T follicular helper cell (primary cell): ENCODE data around the gene LTO1.

ENCODE experiments used
- DNase-seq: peaks from one replicate; pipeline ENCODE4 v3.0.0-alpha.2; 2020; ENCODE audit warnings: low read depth

LTO1 gene

GRCh38 chr11:69677749-69678148 lies 2.6 kb upstream of the LTO1 start:
- DNase-seq, result no peak

GRCh38 chr11:69674267-69674885 lies 777 bp downstream of the LTO1 start:
- DNase-seq, result no peak

GRCh38 chr11:69671734-69672465 lies 3.3 kb downstream of the LTO1 start:
- no peak for DNase-seq

GRCh38 chr11:69670158-69670845 lies 4.9 kb downstream of the LTO1 start:
- DNase-seq, result peak; percentile 41

- no peak for DNase-seq
Measured at GRCh38 chr11:69669486-69669885, 5.7 kb downstream of the LTO1 start.

- no peak for DNase-seq
Measured at GRCh38 chr11:69667619-69668604, 7.2 kb downstream of the LTO1 start.

GRCh38 chr11:69666752-69667536 lies 8.2 kb downstream of the LTO1 start:
- no peak for DNase-seq

GRCh38 chr11:69666261-69666660 lies 8.9 kb downstream of the LTO1 start:
- DNase-seq, result no peak

- no peak for DNase-seq
Measured at GRCh38 chr11:69665669-69666068, 9.5 kb downstream of the LTO1 start.

- no peak for DNase-seq
Measured at GRCh38 chr11:69664901-69665300, 10.3 kb downstream of the LTO1 start.

GRCh38 chr11:69664103-69664775 lies 10.9 kb downstream of the LTO1 start:
- no peak for DNase-seq

GRCh38 chr11:69663326-69663725 lies 11.8 kb downstream of the LTO1 start:
- no peak for DNase-seq

GRCh38 chr11:69662806-69663205 lies 12.3 kb downstream of the LTO1 start:
- no peak for DNase-seq

GRCh38 chr11:69662021-69662698 lies 13.0 kb downstream of the LTO1 start:
- no peak for DNase-seq

- no peak for DNase-seq
Measured at GRCh38 chr11:69661413-69661715, 13.8 kb downstream of the LTO1 start.

- DNase-seq, result no peak
Measured at GRCh38 chr11:69660001-69660500, 15.1 kb downstream of the LTO1 start.

GRCh38 chr11:69659591-69659990 lies 15.6 kb downstream of the LTO1 start:
- no peak for DNase-seq

- no peak for DNase-seq
Measured at GRCh38 chr11:69658626-69659450, 16.3 kb downstream of the LTO1 start.
